ENCODE measurements around the gene TCN1.
"Not testable (repeated sequence)": the region's sequence is repeated elsewhere in the genome, so short reads cannot be mapped to it uniquely, and the experiment has no call there.

DNA sequence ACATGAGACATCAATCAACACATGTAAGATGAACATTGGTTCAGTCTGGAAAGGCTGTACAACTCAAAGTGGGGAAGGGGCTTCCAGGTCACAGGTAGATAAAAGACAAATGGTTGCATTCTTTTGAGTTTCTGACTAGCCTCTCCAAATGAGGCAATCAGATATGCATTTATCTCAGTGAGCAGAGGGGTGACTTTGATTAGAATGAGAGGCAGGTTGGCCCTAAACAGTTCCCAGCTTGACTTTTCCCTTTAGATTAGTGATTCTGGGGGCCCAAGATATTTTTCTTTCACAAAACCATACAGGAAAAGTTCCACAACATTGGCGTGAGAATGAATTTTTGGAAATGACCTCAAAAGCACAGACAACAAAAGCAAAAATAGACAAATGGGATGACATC is 49.9 kb downstream of the TCN1 start:
- TF ChIP-seq, protein P1, sequence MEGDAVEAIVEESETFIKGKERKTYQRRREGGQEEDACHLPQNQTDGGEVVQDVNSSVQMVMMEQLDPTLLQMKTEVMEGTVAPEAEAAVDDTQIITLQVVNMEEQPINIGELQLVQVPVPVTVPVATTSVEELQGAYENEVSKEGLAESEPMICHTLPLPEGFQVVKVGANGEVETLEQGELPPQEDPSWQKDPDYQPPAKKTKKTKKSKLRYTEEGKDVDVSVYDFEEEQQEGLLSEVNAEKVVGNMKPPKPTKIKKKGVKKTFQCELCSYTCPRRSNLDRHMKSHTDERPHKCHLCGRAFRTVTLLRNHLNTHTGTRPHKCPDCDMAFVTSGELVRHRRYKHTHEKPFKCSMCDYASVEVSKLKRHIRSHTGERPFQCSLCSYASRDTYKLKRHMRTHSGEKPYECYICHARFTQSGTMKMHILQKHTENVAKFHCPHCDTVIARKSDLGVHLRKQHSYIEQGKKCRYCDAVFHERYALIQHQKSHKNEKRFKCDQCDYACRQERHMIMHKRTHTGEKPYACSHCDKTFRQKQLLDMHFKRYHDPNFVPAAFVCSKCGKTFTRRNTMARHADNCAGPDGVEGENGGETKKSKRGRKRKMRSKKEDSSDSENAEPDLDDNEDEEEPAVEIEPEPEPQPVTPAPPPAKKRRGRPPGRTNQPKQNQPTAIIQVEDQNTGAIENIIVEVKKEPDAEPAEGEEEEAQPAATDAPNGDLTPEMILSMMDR (IDR thresholded peaks at IDR 0.05; ENCODE audit: low read depth, low read length): not testable (repeated sequence)
- TF ChIP-seq EZH2phosphoT487 (IDR thresholded peaks at IDR 0.05; ENCODE audit: low read depth): not testable (repeated sequence)

All from OCI-LY3 (cell line).